Measurements from ENCODE around the gene KRTAP12-1.
"Not testable (repeated sequence)": the region's sequence is repeated elsewhere in the genome, so short reads cannot be mapped to it uniquely, and the experiment has no call there.

The KRTAP12-1 gene

DNA sequence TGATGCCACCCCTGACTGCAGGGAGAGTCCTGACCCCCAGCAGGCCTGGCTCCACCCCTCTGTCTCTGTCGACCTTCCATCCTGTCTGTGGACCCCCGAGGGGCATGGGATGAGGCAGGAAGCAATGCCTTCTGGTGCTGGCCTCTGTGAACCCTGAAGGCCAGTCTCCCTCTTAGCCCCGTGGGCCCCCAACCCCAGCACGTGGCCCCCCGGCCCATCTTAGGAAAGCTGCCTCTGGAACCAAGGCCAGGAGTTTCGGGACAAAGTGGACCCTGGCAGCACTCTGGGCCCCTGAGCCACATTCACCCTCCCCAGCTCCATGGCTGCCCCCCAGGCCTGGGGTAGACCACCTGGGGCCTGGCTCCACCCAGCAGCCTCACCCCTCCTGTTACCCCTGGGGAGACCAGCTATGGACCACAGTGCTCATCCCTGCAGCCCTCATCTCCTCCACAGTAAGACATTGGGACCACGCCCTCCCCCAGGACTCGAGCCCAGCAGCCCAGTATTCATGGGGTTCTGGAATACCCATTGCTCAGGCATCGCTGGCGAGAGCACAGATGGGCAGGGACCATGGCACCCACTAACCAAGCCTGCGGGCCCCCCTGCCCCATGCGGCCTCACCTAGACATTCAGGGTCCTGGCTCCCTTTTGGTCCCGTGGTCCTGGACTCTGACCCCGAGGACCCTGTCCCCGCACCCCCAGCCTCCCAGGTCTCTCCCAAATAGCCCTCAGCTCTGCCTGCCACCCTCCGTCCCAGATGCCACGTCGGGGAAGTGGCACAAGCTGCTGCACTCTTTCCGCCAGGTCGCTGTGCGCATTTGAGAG is 43.2 kb downstream of the KRTAP12-1 start:
- DNase-seq: not testable (repeated sequence)

DNA sequence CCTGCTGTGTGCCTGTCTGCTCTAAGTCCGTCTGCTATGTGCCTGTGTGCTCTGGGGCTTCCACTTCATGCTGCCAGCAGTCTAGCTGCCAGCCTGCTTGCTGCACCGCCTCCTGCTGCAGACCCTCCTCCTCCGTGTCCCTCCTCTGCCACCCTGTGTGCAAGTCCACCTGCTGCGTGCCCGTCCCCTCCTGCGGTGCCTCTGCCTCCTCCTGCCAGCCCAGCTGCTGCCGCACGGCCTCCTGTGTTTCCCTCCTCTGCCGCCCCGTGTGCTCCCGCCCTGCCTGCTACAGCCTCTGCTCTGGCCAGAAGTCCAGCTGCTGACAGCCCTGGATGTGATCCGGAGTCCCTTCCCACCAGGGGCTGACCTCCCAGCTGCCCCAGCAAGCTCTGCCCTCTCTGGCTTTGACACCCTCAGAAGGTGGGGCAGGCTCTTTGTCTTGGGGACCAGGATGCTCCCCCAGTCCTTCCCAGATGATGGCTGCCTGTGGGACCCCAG is 44.1 kb downstream of the KRTAP12-1 start:
- not testable (repeated sequence) for DNase-seq

DNA sequence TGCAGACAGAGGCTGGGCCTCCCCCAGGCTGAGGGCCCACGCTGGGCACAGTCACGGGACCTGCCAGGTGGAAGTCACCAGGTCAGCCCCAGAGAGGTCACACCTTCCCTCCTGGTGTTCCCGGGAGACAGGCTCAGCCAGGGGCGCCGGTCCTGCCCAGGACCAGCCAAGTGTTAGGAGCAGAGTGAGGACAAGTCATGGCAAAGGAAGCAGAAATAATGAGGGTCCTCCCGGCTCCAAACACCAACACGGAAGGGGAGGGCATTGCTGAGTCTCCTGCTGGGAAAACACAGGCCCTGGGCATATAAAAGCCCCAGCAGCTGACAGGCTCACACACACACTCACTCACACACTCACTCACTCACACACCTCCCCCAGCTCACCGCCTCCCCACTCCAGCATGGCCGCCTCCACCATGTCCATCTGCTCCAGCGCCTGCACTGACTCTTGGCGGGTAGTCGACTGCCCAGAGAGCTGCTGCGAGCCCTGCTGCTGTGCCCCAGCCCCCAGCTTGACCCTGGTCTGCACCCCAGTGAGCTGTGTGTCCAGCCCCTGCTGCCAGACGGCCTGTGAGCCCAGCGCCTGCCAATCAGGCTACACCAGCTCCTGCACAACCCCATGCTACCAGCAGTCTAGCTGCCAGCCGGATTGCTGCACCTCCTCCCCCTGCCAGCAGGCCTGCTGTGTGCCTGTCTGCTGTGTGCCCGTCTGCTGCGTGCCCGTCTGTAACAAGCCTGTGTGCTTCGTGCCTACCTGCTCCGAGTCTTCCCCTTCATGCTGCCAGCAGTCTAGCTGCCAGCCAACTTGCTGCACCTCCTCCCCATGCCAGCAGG is 44.7 kb downstream of the KRTAP12-1 start, which contains the start of gene KRTAP10-10:
TSS of gene KRTAP10-10 (plus strand) at position 339 of the 833 bp plus-strand sequence. CDS start at position 401, 62 bp downstream.
- DNase-seq: no peak

DNA sequence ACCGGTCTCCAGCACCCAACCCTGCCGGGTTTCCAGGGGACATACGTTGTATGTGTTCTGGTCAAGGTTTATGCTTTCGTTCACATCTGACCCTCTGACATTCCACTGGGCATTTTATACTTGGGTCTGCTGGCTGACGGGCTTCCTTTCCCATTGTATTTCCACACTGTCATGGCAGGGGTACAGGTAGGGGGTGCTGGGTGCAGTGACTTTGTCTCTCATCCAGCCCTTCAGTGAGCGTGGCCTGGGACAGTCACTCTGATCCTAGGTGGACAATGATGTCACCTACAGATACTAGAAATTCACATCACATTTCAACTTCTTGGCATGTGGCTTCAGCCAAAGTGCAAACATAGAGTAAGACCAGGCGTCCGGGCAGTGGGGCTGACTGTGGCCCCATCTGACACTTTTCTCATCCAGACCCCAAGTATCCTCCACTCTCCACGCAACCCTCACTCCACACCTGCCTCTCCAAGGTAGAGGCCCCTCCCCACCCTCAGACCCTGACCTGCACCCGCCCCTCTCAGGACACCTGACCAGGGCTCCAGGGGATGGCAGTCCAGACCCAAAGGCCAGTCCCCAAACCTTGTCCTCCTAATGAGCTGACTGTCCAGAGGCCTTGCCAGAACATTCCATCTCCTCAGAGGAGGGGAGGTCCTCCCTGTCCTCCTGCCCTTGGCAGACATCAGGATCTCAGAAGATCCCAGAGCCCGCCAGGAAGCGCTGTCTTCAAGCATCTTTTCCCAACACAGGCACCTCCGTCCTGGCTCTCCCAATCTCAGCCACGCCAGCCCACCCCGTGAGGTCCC is 45.5 kb downstream of the KRTAP12-1 start:
- no peak for DNase-seq

DNA sequence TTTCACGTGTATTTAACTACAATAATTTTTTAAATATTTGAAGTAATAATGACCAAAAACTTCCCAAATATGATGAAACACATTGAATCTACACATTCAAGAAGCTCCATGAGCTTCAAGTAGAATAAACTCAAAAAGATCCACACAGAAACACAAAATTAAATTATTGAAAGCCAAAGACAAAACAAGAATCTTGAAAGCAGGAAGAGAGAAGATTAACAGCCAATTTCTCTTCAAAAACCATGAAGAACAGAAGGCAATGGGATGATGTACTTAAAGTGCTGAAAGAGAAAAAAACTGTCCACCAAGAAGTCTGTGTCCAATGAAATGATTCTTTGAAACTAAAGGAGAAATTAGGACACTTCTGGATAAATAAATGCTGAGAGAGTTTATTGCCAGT is 49.9 kb downstream of the KRTAP12-1 start:
- DNase-seq: no peak
